Hepatocyte (in vitro differentiated cells): ENCODE measurements around the gene PEX12. TPM values are rescaled to one million over a fixed set of nuclear protein-coding genes. Genes with fewer than 3 reads are reported as not detected.

Experiments used
- DNase-seq: peaks from one replicate; pipeline ENCODE4 v3.0.0-alpha.2; 2016; ENCODE audit warnings: low spot score
- H2AFZ ChIP-seq: fragments of 200-600 bp; sonication (generic); 2 replicates; pipeline ENCODE4 v1.6.0; 2016; ENCODE audit warnings: antibody characterized with exemption, mild to moderate bottlenecking
- H3K27ac ChIP-seq: fragments of 200-600 bp; sonication (generic); 2 replicates; pipeline ENCODE4 v1.5.1; 2016; ENCODE audit warnings: mild to moderate bottlenecking
- H3K27me3 ChIP-seq: fragments of 200-600 bp; sonication (generic); 2 replicates; pipeline ENCODE4 v1.6.1; 2016
- H3K36me3 ChIP-seq: fragments of 200-600 bp; sonication (generic); replicated peaks from 2 replicates; pipeline ENCODE4 v1.5.1; 2016; ENCODE audit warnings: low read depth; ENCODE audit not compliant: insufficient read depth
- H3K4me1 ChIP-seq: fragments of 200-600 bp; sonication (generic); 2 replicates; pipeline ENCODE4 v1.5.1; 2016; ENCODE audit warnings: mild to moderate bottlenecking, moderate library complexity; ENCODE audit not compliant: insufficient read depth
- H3K4me2 ChIP-seq: fragments of 200-600 bp; sonication (generic); 2 replicates; pipeline ENCODE4 v1.6.0; 2016
- H3K4me3 ChIP-seq: fragments of 200-600 bp; sonication (generic); 2 replicates; pipeline ENCODE4 v1.5.1; 2016; ENCODE audit warnings: mild to moderate bottlenecking
- H3K79me2 ChIP-seq: fragments of 200-600 bp; sonication (generic); 2 replicates; pipeline ENCODE4 v1.6.0; 2017; ENCODE audit warnings: mild to moderate bottlenecking
- H3K9me2 ChIP-seq: fragments of 200-600 bp; sonication (generic); replicated peaks from 2 replicates; pipeline ENCODE4 v1.6.0; 2017; ENCODE audit warnings: mild to moderate bottlenecking; ENCODE audit not compliant: insufficient read depth
- H3K9me3 ChIP-seq: fragments of 200-600 bp; sonication (generic); 2 replicates; pipeline ENCODE4 v1.5.1; 2016; ENCODE audit warnings: low read depth, mild to moderate bottlenecking
- H4K20me1 ChIP-seq: fragments of 200-600 bp; sonication (generic); 2 replicates; pipeline ENCODE4 v1.6.0; 2016; ENCODE audit warnings: mild to moderate bottlenecking; ENCODE audit not compliant: insufficient read depth, poor library complexity, severe bottlenecking
- CTCF ChIP-seq: fragments of 200-600 bp; sonication (generic); IDR thresholded peaks from 2 replicates; pipeline ENCODE4 v1.5.1; 2016; ENCODE audit warnings: antibody characterized with exemption, mild to moderate bottlenecking; ENCODE audit not compliant: poor library complexity
- EZH2 ChIP-seq: fragments of 200-600 bp; sonication (generic); IDR thresholded peaks from 2 replicates; pipeline ENCODE4 v1.6.1; 2016; ENCODE audit warnings: antibody characterized with exemption, mild to moderate bottlenecking, borderline replicate concordance
- EZH2phosphoT487 ChIP-seq: fragments of 200-600 bp; sonication (generic); IDR thresholded peaks from one replicate; pipeline ENCODE4 v1.6.1; 2018; ENCODE audit warnings: antibody characterized with exemption, mild to moderate bottlenecking, low read depth, moderate library complexity; ENCODE audit not compliant: unreplicated experiment, severe bottlenecking
- WGBS: methylation state at CpG from one replicate; pipeline ENCODE4 v1.1.6; 2016; ENCODE audit warnings: low lambda C conversion rate; ENCODE audit errors: missing lambda C conversion rate; 5-methylcytosine and 5-hydroxymethylcytosine counted together
- polyA plus RNA-seq: library from polyadenylated mRNA; unstranded; fragments of >200 nt; fragmentation: Nextera tagmentation; extraction: Ambion mirVana; gene quantifications from 2 replicates; pipeline ENCODE4 v1.2.1, GENCODE V29; 2016
- total RNA-seq: library from RNA; depleted of rRNA; stranded (reverse); fragments of >200 nt; gene quantifications from 2 replicates; pipeline ENCODE4 v1.2.3, GENCODE V29; 2014

The PEX12 gene
- total and polyA plus RNA-seq, 2 experiments from 2014 or later, result 3.6 to 10.5 TPM

DNA sequence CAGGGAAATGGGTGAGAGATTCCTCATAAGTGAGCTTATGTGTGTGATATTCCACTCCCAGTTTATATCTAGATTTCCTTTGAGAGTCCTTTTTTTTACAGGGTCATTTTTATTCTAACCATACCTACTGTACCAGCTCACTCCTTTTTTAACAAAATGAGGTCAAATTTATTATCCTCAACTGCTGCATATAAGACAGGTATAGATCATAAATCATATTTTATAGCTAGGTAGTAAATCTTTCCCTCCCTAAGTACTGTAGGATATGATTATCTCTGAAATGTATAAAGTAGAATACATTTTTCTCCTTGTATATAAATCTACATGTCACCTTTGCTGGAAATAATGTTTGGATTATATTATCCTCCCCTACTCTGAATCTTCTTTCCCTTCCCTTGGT is 40.3 kb upstream of the PEX12 start:
- Histone ChIP-seq H3K36me3 (no peaks in the 10 kb centered on the region), H3K9me2 (no peaks in the 10 kb centered on the region), H3K27ac (no peak overlapping the region), H3K4me3 (no peak overlapping the region), H3K27me3 (no peaks in the 10 kb centered on the region), H4K20me1 (peaks cover 5% of the 10 kb centered on the region), H3K4me1 (no peaks in the 10 kb centered on the region), H2AFZ (no peak overlapping the region), H3K4me2 (no peak overlapping the region), H3K79me2 (peaks cover 11% of the 10 kb centered on the region), H3K9me3 (no peaks in the 10 kb centered on the region)
- TF ChIP-seq EZH2, result no peak
- no peak for TF ChIP-seq CTCF
- no peak for DNase-seq

DNA sequence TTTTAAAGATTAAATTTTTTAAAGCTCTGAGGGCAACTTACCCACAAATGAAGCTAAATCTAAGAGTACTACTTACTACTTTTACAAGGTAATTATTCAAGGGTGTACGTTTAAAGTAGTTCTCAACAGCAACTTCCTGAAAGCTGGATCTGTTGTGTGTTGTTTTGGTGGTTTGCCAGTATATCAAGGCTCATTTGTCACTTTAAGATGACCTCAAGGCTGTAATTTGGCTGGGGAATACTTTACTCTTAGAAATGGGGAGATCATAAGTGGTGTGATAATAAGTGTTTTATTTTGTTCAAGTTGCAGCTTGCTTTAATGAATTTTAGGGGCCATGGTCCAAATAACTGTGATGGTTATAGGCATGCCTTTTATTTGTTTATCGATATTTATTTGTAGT is 39.1 kb upstream of the PEX12 start:
- TF ChIP-seq CTCF (no peak), EZH2 (no peak), EZH2phosphoT487 (no peak)
- no peak overlapping the region for H2AFZ ChIP-seq
- H4K20me1 ChIP-seq, result peaks cover 9% of the 10 kb centered on the region
- no peak overlapping the region for H3K27ac ChIP-seq
- 84% methylated on average over 2 of the region's 2 CpGs for WGBS
- peaks cover 15% of the 10 kb centered on the region for H3K79me2 ChIP-seq
- no peaks in the 10 kb centered on the region for H3K9me3 ChIP-seq
- H3K4me3 ChIP-seq, result no peak overlapping the region
- no peaks in the 10 kb centered on the region for H3K36me3 ChIP-seq
- no peak overlapping the region for H3K4me2 ChIP-seq
- no peaks in the 10 kb centered on the region for H3K4me1 ChIP-seq
- H3K27me3 ChIP-seq, result no peaks in the 10 kb centered on the region
- no peak for DNase-seq
- H3K9me2 ChIP-seq, result no peaks in the 10 kb centered on the region

DNA sequence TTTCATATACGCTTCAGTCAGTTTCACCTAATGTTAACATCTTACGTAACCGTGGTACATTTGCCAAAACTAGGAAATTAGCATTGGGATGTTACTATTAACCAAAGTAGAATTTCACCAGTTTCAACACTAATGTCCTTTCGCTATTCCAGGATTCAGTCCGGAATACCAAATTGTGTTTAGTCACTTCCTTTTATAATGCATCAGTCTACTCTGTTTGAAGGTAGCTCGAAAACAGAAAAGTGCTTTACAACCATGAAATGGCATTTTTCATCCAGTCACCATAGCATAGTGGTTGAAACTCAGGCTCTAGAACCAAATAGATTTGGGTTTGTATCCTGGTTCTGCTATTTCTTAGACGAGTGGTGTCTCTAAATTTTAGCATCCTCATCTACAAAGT is 38.2 kb upstream of the PEX12 start:
- no peaks in the 10 kb centered on the region for H3K27me3 ChIP-seq
- no peak for DNase-seq
- 98% methylated on average over 7 of the region's 7 CpGs for WGBS
- H3K4me1 ChIP-seq, result no peaks in the 10 kb centered on the region
- no peaks in the 10 kb centered on the region for H3K9me3 ChIP-seq
- H3K4me3 ChIP-seq, result no peak overlapping the region
- H3K4me2 ChIP-seq, result no peak overlapping the region
- no peak overlapping the region for H3K27ac ChIP-seq
- H2AFZ ChIP-seq, result no peak overlapping the region
- peaks cover 9% of the 10 kb centered on the region for H4K20me1 ChIP-seq
- peaks cover 15% of the 10 kb centered on the region for H3K79me2 ChIP-seq
- TF ChIP-seq CTCF (no peak), EZH2 (no peak), EZH2phosphoT487 (no peak)
- no peaks in the 10 kb centered on the region for H3K36me3 ChIP-seq
- H3K9me2 ChIP-seq, result no peaks in the 10 kb centered on the region

DNA sequence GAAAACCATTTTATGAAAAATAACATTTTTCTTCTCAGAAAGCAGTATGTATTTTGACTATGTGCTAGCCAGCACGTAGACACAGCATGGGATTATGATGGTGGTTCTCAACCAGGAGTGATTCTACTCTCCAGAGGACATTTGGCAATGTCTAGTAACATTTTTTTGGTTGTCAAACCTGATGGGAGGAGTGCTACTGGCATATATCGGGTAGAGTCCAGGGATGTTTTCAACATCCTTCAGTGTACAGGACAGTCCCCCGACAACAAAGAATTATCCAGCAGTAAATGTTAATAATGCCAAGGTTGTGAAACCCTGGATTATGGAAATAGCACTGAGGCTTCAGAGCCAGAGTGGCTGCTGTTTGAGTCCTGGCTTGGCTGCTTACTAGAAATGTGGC is 36.4 kb upstream of the PEX12 start:
- no peak for TF ChIP-seq EZH2phosphoT487
- no peak for TF ChIP-seq CTCF
- TF ChIP-seq EZH2, result no peak

More for the DNA sequence above, 36.4 kb upstream of the PEX12 start:
- peaks cover 15% of the 10 kb centered on the region for H3K79me2 ChIP-seq
- no peak overlapping the region for H3K4me2 ChIP-seq
- DNase-seq, result no peak
- no peak overlapping the region for H3K4me3 ChIP-seq
- no peaks in the 10 kb centered on the region for H3K4me1 ChIP-seq
- H2AFZ ChIP-seq, result no peak overlapping the region
- H3K27me3 ChIP-seq, result no peaks in the 10 kb centered on the region
- no peaks in the 10 kb centered on the region for H3K9me3 ChIP-seq
- H3K27ac ChIP-seq, result no peak overlapping the region
- peaks cover 9% of the 10 kb centered on the region for H4K20me1 ChIP-seq
- 96% methylated on average over 3 of the region's 3 CpGs for WGBS
- no peaks in the 10 kb centered on the region for H3K36me3 ChIP-seq
- no peaks in the 10 kb centered on the region for H3K9me2 ChIP-seq
